Naive thymus-derived CD8-positive, alpha-beta T cell (primary cell): Measurements from ENCODE around the gene DNER. TPM values are rescaled to one million over a fixed set of nuclear protein-coding genes. Genes with fewer than 3 reads are reported as not detected.

Experiments used
- ATAC-seq, 2 donors: fragments of 150-1000 bp; cut with Tn5 transposase in 1 of 2; sonication (Bioruptor Pico), chemical (Tn5 transposase) in 1 of 2; 1 replicate in 1 of 2; 2 replicates in 1 of 2; pipeline ENCODE4 v1.10.0; 2021; ENCODE audit warnings: mild to moderate bottlenecking in 2 of 2, moderate library complexity in 2 of 2
- POLR2A ChIA-PET: fragments of 350-600 bp; sonication (Branson Sonifier 250); formaldehyde crosslinking; loops from one replicate; lab custom pipeline; 2021; ENCODE audit warnings: antibody characterized with exemption; lab: Charles Lee
- DNase-seq, 10 donors: peaks; one replicate each; pipeline versions ENCODE4 v3.0.0 to v3.0.0-alpha.2; 2020 to 2022
- H3K27ac Mint-ChIP-seq, 10 donors: one replicate each; pipeline ENCODE4 v1.8.0; 2020 to 2022; ENCODE audit warnings: mild to moderate bottlenecking in 10 of 10, mixed read lengths in 10 of 10, moderate library complexity in 4 of 10, inconsistent platforms in 1 of 10
- H3K27me3 Mint-ChIP-seq, 5 donors: one replicate each; pipeline ENCODE4 v1.8.0; 2021 to 2022; ENCODE audit warnings: mixed read lengths in 5 of 5
- H3K36me3 Mint-ChIP-seq, 3 donors: one replicate each; pipeline ENCODE4 v1.8.0; 2020 to 2022; ENCODE audit warnings: mixed read lengths in 3 of 3, mild to moderate bottlenecking in 2 of 3, inconsistent platforms in 1 of 3
- H3K4me1 Mint-ChIP-seq, 4 donors: one replicate each; pipeline ENCODE4 v1.8.0; 2021 to 2022; ENCODE audit warnings: mixed read lengths in 4 of 4
- H3K4me3 Mint-ChIP-seq, 10 donors: one replicate each; pipeline ENCODE4 v1.8.0; 2020 to 2022; ENCODE audit warnings: mild to moderate bottlenecking in 10 of 10, mixed read lengths in 10 of 10, moderate library complexity in 6 of 10, inconsistent platforms in 1 of 10
- H3K9me3 Mint-ChIP-seq, 9 donors: one replicate each; pipeline ENCODE4 v1.8.0; 2020 to 2022; ENCODE audit warnings: mixed read lengths in 9 of 9, mild to moderate bottlenecking in 3 of 9, inconsistent platforms in 1 of 9, moderate library complexity in 1 of 9
- polyA plus RNA-seq, 3 donors: library from polyadenylated mRNA; unstranded; fragments of 300-500 nt; fragmentation: Illumina TruSeq; gene quantifications; one replicate each; pipeline ENCODE4 v1.2.3, GENCODE V29; 2021
- total RNA-seq, 8 experiments: library from RNA in 2 of 8; stranded (reverse) in 2 of 8; gene quantifications; one replicate each; pipeline ENCODE4 v1.2.3 and lab custom pipeline; 2021 to 2026

Gene DNER
- total and polyA plus RNA-seq, 5 experiments from 2014 or later = not detected

DNA sequence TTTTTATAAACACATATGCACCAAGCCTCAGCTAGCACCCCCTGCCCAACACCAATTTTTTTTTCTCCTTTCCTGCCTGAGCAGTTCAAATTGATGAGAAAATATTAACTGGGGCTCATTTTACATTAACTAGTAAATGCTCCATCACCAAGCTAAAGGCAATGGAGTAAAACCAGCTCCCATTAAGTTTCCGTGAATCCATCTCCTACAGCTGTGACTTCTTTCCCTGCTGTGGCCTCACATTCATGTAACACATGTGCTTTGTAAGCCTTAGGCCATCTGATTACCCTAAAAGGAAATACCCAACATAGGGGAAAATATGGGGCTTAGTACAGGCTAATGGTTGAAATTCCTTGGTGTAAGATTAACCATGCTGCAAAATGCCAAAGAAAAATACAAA, 60.8 kb downstream of the DNER start:
- ATAC-seq (no peak), DNase-seq (no peak)
- H3K27me3 Mint-ChIP-seq = peaks cover 7 to 36% (median 14%) of the 10 kb centered on the region in 5 donors
- POLR2A ChIA-PET = no interaction called here
- H3K4me1 Mint-ChIP-seq = no peaks in the 10 kb centered on the region
- no peak overlapping the region for H3K27ac Mint-ChIP-seq
- no peaks in the 10 kb centered on the region for H3K9me3 Mint-ChIP-seq
- H3K4me3 Mint-ChIP-seq = no peak overlapping the region
- no peaks in the 10 kb centered on the region for H3K36me3 Mint-ChIP-seq

DNA sequence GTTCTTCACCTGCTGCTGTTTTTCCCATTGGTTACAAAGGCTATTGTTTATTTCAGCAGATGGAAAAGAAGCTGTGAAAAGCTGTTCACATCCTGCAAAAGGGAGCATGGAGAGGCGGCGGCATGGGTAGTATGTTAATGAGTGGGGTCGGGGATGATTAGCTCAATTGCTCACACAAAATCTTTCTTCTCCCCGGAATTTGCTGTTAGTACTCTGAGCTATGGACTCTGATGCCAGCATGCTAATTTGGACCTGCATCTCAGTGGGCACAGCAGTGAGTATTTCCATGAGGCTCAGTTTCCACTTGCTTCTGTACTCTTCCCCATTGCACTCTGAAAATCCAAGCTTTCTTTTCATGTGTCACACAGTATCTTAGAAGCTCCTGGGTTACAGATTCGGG, 61.6 kb downstream of the DNER start:
- Mint-ChIP-seq H3K36me3 (no peaks in the 10 kb centered on the region), H3K4me1 (no peaks in the 10 kb centered on the region), H3K9me3 (no peaks in the 10 kb centered on the region), H3K4me3 (no peak overlapping the region), H3K27me3 (peaks cover 7 to 36% (median 14%) of the 10 kb centered on the region in 5 donors), H3K27ac (no peak overlapping the region)
- DNase-seq = no peak
- POLR2A ChIA-PET = no interaction called here
- ATAC-seq = no peak

DNA sequence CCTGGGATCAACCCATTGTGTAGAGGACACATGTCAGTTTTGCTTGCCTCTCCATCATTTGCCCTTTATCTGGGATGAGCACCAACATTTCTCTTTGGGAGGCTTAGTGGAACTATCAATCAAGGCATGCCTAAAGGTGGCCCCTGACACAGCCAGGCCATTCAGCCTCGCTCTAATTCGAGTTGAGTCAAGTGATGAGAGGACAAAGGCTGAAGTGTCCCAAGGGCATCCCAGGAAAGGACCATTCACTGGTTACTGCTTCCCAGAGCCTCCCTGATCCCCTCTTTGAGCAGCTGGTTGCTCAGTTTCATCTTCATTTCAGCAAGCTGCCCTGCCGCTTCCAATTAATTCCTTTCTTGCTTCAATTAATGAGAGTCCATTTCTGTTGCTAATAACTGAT, 63.5 kb downstream of the DNER start:
- Mint-ChIP-seq H3K4me1 (no peaks in the 10 kb centered on the region), H3K9me3 (no peaks in the 10 kb centered on the region), H3K4me3 (no peak overlapping the region), H3K27me3 (peaks cover 7 to 29% (median 12%) of the 10 kb centered on the region in 5 donors), H3K36me3 (no peaks in the 10 kb centered on the region), H3K27ac (no peak overlapping the region)
- no peak for ATAC-seq
- POLR2A ChIA-PET = no interaction called here
- DNase-seq = no peak

DNA sequence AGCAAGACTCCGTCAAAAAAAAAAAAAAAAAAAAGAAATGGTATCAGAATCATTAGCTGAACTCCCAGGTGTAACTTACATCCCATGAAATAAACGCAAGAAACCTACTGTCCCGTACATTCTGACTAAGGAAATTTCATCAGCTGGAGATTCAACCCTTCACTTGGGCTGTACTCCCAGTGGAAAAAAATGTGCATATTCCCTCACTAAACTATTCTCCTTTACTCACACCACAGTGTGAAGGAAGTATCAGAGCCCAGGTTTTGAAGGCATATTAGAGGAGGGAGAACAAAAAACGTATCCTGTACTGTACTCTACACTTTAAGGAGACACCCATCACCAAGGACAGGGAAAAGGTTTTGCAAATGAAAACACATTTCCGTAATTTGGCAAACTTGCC, 64.3 kb downstream of the DNER start:
- Mint-ChIP-seq H3K36me3 (no peaks in the 10 kb centered on the region), H3K9me3 (no peaks in the 10 kb centered on the region), H3K27me3 (peaks cover 7 to 29% (median 12%) of the 10 kb centered on the region in 5 donors), H3K4me3 (no peak overlapping the region), H3K4me1 (no peaks in the 10 kb centered on the region), H3K27ac (no peak overlapping the region)
- DNase-seq (no peak), ATAC-seq (no peak)
- POLR2A ChIA-PET = no interaction called here

DNA sequence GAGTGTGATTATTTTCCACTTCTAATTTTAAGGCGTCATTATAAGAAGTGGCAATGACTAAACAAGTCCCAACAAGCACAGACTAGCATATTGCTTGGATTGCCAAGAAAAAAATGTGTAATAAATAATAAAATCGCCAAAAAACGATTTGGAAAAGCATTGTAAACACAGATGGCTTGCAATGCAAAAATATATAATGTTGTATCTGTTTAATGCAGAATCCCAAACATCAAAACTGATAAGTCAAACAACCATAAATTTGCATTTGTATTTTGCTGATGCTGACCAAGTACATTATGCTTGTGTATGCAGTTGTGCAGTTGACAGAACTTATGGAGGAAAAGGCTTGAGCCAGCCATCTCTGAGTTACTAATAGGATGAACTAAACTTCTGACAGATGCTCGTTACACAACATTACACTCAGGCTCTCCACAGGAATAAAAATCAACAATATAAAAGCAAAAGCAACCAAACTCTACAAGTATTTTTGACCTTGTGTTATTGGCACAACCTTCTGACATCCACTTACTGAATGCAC, 68.1 kb downstream of the DNER start:
- Mint-ChIP-seq H3K36me3 (no peaks in the 10 kb centered on the region), H3K4me3 (no peak overlapping the region), H3K27me3 (peaks cover 2 to 15% (median 8%) of the 10 kb centered on the region in 5 donors), H3K9me3 (no peaks in the 10 kb centered on the region), H3K4me1 (no peaks in the 10 kb centered on the region), H3K27ac (no peak overlapping the region)
- ATAC-seq = no peak
- POLR2A ChIA-PET = no interaction called here
- no peak for DNase-seq

DNA sequence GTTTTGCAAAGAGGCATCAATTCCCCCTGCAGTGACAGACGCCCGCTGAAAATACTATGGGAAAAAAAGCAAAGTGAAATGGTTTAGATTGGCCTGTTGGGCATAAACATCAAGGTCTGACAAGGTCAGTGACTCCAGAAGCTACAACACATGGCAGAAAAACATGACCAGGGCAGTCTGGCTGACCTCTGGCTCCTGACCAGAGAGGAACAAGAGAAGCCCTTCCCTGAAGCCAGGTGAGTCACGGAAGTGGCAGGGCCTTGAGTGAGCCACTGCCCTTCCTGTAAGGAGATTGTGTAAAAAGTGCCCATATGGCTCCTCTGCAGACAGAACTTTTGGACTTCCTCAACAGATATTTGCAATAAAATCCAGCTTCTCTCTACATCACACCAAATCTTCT, 72.0 kb downstream of the DNER start:
- H3K27ac Mint-ChIP-seq = no peak overlapping the region
- ATAC-seq (no peak), DNase-seq (no peak)
- no peaks in the 10 kb centered on the region for H3K4me1 Mint-ChIP-seq
- no peaks in the 10 kb centered on the region for H3K36me3 Mint-ChIP-seq
- peaks cover 0 to 2% (median 0%) of the 10 kb centered on the region in 9 donors for H3K9me3 Mint-ChIP-seq
- POLR2A ChIA-PET = no interaction called here
- no peak overlapping the region for H3K4me3 Mint-ChIP-seq
- peaks cover 0 to 12% (median 10%) of the 10 kb centered on the region in 5 donors for H3K27me3 Mint-ChIP-seq

DNA sequence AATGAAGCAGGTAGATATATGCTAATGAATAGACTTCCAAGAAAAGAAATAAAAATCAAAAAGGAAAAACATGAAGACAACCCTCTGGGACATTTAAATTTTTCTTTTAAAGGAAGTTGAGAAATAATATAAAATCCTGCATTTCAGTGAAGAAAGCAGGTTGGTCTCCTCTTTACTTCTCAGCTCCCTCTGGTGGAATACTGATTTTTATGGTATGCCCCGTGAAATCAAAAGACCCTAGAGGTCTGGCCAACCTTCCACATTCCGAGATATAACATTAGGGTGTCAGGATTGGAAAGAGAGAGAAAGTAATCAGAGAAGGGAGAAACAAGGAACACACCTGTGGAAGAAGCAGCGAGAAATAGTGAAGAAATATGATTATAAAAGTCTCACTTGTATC, 72.7 kb downstream of the DNER start:
- peaks cover 0 to 15% (median 12%) of the 10 kb centered on the region in 5 donors for H3K27me3 Mint-ChIP-seq
- POLR2A ChIA-PET = no interaction called here
- ATAC-seq (no peak), DNase-seq (no peak)
- peaks cover 0 to 4% (median 0%) of the 10 kb centered on the region in 9 donors for H3K9me3 Mint-ChIP-seq
- H3K4me3 Mint-ChIP-seq = no peak overlapping the region
- H3K4me1 Mint-ChIP-seq = no peaks in the 10 kb centered on the region
- no peaks in the 10 kb centered on the region for H3K36me3 Mint-ChIP-seq
- no peak overlapping the region for H3K27ac Mint-ChIP-seq

DNA sequence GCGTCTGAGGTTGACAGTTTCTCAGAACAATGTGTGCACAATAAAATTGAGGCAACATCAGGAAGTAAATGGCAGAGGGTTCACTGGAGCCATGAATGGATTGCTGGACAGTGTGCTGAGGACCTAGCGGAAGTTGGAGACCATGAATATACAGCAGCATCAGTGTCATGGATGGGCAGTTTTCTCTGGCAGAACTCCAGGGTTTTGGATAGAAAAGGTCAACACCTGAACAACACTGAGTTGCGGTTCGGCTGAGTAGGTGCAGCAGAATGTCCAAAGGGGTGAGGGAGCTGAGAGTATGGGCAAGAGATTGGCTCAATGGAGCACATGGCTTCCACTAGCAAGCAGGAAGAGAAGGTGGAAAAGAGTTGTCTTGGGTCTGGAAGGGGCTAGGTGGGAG, 73.7 kb downstream of the DNER start:
- Mint-ChIP-seq H3K4me1 (no peaks in the 10 kb centered on the region), H3K9me3 (peaks cover 0 to 4% (median 0%) of the 10 kb centered on the region in 9 donors), H3K4me3 (no peak overlapping the region), H3K27me3 (peaks cover 1 to 18% (median 12%) of the 10 kb centered on the region in 5 donors), H3K36me3 (no peaks in the 10 kb centered on the region), H3K27ac (no peak overlapping the region)
- no peak for ATAC-seq
- no peak for DNase-seq
- POLR2A ChIA-PET = no interaction called here

DNA sequence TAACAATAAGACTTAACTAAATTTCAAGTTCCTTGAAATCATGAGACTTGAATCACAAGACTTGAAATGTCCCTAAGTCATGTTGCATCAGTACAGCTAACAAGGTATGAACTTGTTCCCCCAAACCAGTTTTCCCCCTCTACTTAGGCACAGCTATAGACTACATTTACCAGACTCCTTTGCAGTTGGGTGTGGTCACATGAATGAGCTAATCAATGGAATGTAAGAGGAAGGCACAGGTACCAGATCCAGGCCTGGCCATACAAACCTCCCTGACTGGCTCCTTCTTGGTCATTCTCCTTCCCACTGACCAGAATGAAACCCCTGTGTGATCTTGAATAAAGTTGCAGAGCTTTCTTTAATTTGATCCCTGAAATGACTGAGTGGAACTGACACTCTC, 77.8 kb downstream of the DNER start:
- no peak for DNase-seq
- Mint-ChIP-seq H3K27ac (peak overlapping the region in 1 of 10 donors; percentile 19), H3K9me3 (peaks cover 0 to 4% (median 0%) of the 10 kb centered on the region in 9 donors)

DNA sequence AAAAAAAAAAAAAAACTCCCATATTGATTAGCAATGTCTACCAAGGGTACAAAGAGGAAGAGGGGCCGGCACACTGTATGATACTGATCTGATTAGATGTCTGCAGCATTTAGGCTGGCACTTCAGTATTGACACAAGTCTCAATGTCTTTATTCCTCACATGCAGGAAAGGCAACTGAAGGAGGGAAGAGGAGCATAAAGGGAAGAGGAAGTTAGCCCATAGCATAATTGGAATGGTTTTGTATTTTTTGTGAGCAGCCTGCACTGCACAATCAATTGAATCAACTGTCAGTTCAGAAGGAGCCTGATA, 79.0 kb downstream of the DNER start:
- Mint-ChIP-seq H3K4me1 (no peaks in the 10 kb centered on the region), H3K27me3 (peaks cover 7 to 25% (median 13%) of the 10 kb centered on the region in 5 donors), H3K27ac (peak overlapping the region in 1 of 10 donors; percentile 74), H3K36me3 (no peaks in the 10 kb centered on the region), H3K9me3 (peaks cover 0 to 2% (median 0%) of the 10 kb centered on the region in 9 donors), H3K4me3 (no peak overlapping the region)
- DNase-seq = no peak
- POLR2A ChIA-PET = no interaction called here
- no peak for ATAC-seq

More for the DNA sequence above, 77.8 kb downstream of the DNER start:
- Mint-ChIP-seq H3K4me3 (no peak overlapping the region), H3K4me1 (no peaks in the 10 kb centered on the region), H3K27me3 (peaks cover 14 to 28% (median 18%) of the 10 kb centered on the region in 5 donors), H3K36me3 (no peaks in the 10 kb centered on the region)
- ATAC-seq = no peak
- POLR2A ChIA-PET = no interaction called here

DNA sequence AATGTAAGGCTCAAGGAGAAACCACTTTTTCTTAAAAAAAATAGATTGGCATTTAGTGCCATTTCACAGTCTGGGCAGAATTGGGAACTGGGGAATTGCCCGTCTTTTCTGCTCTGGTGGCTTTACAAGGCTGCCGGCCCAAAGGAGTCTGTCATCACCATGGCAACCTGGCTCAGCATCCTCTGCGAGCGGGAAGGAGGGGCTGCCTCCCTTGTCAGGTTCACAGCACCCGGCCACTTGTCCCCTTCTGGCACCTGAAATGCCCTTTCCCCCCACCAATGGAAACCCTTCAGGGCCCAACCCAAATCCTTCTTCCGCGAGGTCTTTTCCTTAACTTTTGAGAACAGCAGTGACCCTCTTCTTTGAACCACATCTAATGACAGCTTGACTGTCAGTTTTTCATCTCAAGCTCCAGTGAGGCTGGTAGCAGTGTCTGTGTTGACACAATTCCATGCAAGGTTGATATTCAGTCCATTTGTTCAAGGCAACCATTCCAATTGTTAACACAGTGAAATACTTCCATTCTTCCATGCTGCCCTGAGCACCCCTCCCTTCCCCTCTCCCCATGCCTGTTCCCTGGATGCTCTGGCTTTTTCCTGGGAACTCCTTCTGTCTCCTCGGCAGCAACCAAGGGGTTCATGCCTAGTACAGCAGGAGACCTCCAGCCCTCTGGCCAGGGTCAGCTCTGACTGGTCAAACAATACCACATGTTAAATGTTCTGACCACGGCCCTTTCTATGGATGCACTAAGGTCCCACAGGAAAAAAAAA, 79.6 kb downstream of the DNER start:
- DNase-seq (no peak), ATAC-seq (no peak)
- H3K9me3 Mint-ChIP-seq = peaks cover 0 to 2% (median 0%) of the 10 kb centered on the region in 9 donors
- peaks cover 7 to 25% (median 13%) of the 10 kb centered on the region in 5 donors for H3K27me3 Mint-ChIP-seq
- no peak overlapping the region for H3K4me3 Mint-ChIP-seq
- H3K36me3 Mint-ChIP-seq = no peaks in the 10 kb centered on the region
- no peaks in the 10 kb centered on the region for H3K4me1 Mint-ChIP-seq
- POLR2A ChIA-PET = no interaction called here
- H3K27ac Mint-ChIP-seq = no peak overlapping the region

DNA sequence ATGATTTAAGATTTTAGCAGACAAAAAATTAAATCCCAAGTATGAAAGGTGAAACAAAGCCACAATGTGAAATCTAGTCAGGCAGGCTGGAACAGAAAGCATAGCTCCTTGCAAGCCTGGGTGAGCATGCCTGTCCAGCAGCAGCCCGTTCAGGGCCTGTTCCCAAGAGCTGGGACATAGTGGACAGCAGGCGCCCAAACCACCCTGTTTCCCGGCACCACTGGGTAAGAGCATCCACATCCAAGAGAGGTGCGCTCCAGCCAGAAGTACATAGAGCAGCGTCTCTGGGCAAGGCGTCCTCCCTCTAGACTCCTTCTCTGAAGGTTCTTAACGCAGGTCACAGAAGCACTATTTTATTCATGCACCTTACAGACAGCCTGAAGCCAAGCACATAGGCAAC, 80.8 kb downstream of the DNER start:
- no peaks in the 10 kb centered on the region for H3K36me3 Mint-ChIP-seq
- peaks cover 10 to 25% (median 15%) of the 10 kb centered on the region in 5 donors for H3K27me3 Mint-ChIP-seq
- H3K9me3 Mint-ChIP-seq = peaks cover 0 to 2% (median 0%) of the 10 kb centered on the region in 9 donors
- POLR2A ChIA-PET = no interaction called here
- ATAC-seq = no peak
- no peak overlapping the region for H3K4me3 Mint-ChIP-seq
- no peak for DNase-seq
- no peak overlapping the region for H3K27ac Mint-ChIP-seq
- no peaks in the 10 kb centered on the region for H3K4me1 Mint-ChIP-seq

DNA sequence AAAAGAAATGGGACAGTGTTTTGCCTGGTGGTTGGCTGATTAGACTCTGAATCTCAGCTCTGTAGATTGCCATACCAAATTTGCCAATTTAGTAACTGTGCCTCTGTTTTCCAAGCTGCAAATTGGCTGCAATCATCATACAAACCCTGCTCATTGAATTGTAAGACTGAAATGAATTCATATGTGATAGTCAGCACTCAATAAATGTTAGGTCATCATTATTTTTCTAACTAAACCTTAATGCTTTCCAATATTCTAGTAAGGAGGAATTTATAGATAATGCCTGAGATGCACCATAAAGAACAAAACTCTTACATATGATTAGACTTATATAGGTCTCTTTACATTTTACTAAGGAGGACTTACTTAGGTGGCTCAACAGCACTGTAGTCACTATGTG, 85.3 kb downstream of the DNER start:
- ATAC-seq = no peak
- no peak overlapping the region for H3K27ac Mint-ChIP-seq
- no peak for DNase-seq
- H3K27me3 Mint-ChIP-seq = peaks cover 4 to 21% (median 11%) of the 10 kb centered on the region in 5 donors
- H3K36me3 Mint-ChIP-seq = no peaks in the 10 kb centered on the region
- no peak overlapping the region for H3K4me3 Mint-ChIP-seq
- POLR2A ChIA-PET = no interaction called here
- no peaks in the 10 kb centered on the region for H3K9me3 Mint-ChIP-seq
- H3K4me1 Mint-ChIP-seq = no peaks in the 10 kb centered on the region
